Endothelial cell of umbilical vein (primary cell): ENCODE measurements around the gene DCAF7. TPM values are rescaled to one million over a fixed set of nuclear protein-coding genes. Genes with fewer than 3 reads are reported as not detected.
A peak's percentile ranks its signal among the peaks of the same experiment; 100 is the strongest.

Experiments used
- BruUV-seq: library from RNA; stranded (reverse); fragments of 400-500 nt; replicated peaks from 2 replicates; lab custom pipeline; 2021; lab: Mats Ljungman, UMichigan
- CTCF ChIA-PET: fragments of 300-600, 350-600 bp; sonication (Branson Sonifier 250); formaldehyde crosslinking; loops from one replicate; lab custom pipeline; 2021; ENCODE audit warnings: antibody characterized with exemption, inconsistent platforms; lab: Charles Lee
- POLR2A ChIA-PET: fragments of 300-600, 350-600 bp; sonication (Branson Sonifier 250); formaldehyde crosslinking; loops from one replicate; lab custom pipeline; 2021; ENCODE audit warnings: antibody characterized with exemption, inconsistent platforms; lab: Charles Lee
- DNase-seq: peaks from one replicate; pipeline ENCODE4 v3.0.0-alpha.2; 2011; ENCODE audit warnings: low read depth, low spot score
- FAIRE-seq: peaks from 2 replicates; lab custom pipeline; 2011; peaks lifted over from hg19 to GRCh38; lab: Jason Lieb, UNC
- H2AFZ ChIP-seq: 2 replicates; pipeline ENCODE4 v1.6.0; 2012; ENCODE audit warnings: low read depth, low read length, control low read depth, inconsistent platforms
- H3K27ac ChIP-seq: 2 replicates; pipeline ENCODE4 v1.5.1; 2011; ENCODE audit warnings: low read depth, mild to moderate bottlenecking, control low read depth, low read length, moderate library complexity; ENCODE audit not compliant: insufficient read depth
- H3K27me3 ChIP-seq, 2 experiments: 2 replicates each; pipeline versions ENCODE4 v1.6.0 to v1.6.1; 2011; ENCODE audit warnings: low read length in 2 of 2, mixed read lengths in 1 of 2; ENCODE audit not compliant: control insufficient read depth in 2 of 2, insufficient read depth in 2 of 2
- H3K36me3 ChIP-seq, 2 experiments: 2 replicates in 1 of 2; 3 replicates in 1 of 2; pipeline ENCODE4 v1.5.1; 2011; ENCODE audit warnings: low read length in 2 of 2, mild to moderate bottlenecking in 1 of 2, moderate library complexity in 1 of 2; ENCODE audit not compliant: control insufficient read depth in 2 of 2, insufficient read depth in 2 of 2; ENCODE audit errors: extremely low read depth in 1 of 2
- H3K4me1 ChIP-seq: 3 replicates; pipeline ENCODE4 v1.5.1; 2011; ENCODE audit warnings: mild to moderate bottlenecking, low read length; ENCODE audit not compliant: control insufficient read depth, insufficient read depth; ENCODE audit errors: extremely low read depth
- H3K4me2 ChIP-seq: 2 replicates; pipeline ENCODE4 v1.6.1; 2011; ENCODE audit warnings: low read length, control low read depth, mixed read lengths; ENCODE audit not compliant: insufficient read depth
- H3K4me3 ChIP-seq, 3 experiments: fragments of 200-600 bp in 1 of 3; sonication (generic), shearing (Covaris generic) in 1 of 3; replicated peaks in 1 of 3; 2 replicates each; pipeline ENCODE4 v1.5.1; 2011 to 2016; ENCODE audit warnings: control low read depth in 3 of 3, low read length in 3 of 3, mild to moderate bottlenecking in 2 of 3, inconsistent platforms in 1 of 3, low read depth in 1 of 3, moderate library complexity in 1 of 3; ENCODE audit not compliant: insufficient read depth in 1 of 3
- H3K79me2 ChIP-seq: 2 replicates; pipeline ENCODE4 v1.6.0; 2012; ENCODE audit warnings: low read length, inconsistent platforms; ENCODE audit not compliant: control insufficient read depth, insufficient read depth
- H3K9ac ChIP-seq: replicated peaks from 2 replicates; pipeline ENCODE3; 2011; ENCODE audit warnings: low read length, control low read depth; ENCODE audit not compliant: insufficient read depth; ENCODE audit errors: extremely low read depth
- H3K9me1 ChIP-seq: replicated peaks from 3 replicates; pipeline ENCODE4 v1.6.0; 2011; ENCODE audit warnings: mild to moderate bottlenecking, low read length; ENCODE audit not compliant: control insufficient read depth, insufficient read depth; ENCODE audit errors: extremely low read depth
- H3K9me3 ChIP-seq: replicated peaks from 2 replicates; pipeline ENCODE4 v1.5.1; 2012; ENCODE audit warnings: low read length, inconsistent platforms; ENCODE audit not compliant: control insufficient read depth, insufficient read depth
- H4K20me1 ChIP-seq: replicated peaks from 2 replicates; pipeline ENCODE3; 2011; ENCODE audit warnings: mild to moderate bottlenecking, low read length; ENCODE audit not compliant: control insufficient read depth, insufficient read depth; ENCODE audit errors: extremely low read depth
- CTCF ChIP-seq, 2 donors: IDR thresholded peaks; 1 replicate in 1 of 2; 2 replicates in 1 of 2; pipeline ENCODE4 v1.5.1; 2011; ENCODE audit warnings: low read length in 2 of 2, mild to moderate bottlenecking in 2 of 2, moderate library complexity in 2 of 2, control low read depth in 1 of 2, inconsistent platforms in 1 of 2, low read depth in 1 of 2; ENCODE audit not compliant: insufficient read depth in 1 of 2; ENCODE audit errors: extremely low read depth in 1 of 2
- EZH2 ChIP-seq: IDR thresholded peaks from 2 replicates; pipeline ENCODE4 v1.6.1; 2012; ENCODE audit warnings: borderline replicate concordance, low read depth, mild to moderate bottlenecking, moderate library complexity, low read length, inconsistent platforms; ENCODE audit not compliant: severe bottlenecking
- FOS ChIP-seq: IDR thresholded peaks from 2 replicates; pipeline ENCODE4 v1.6.1; 2011; ENCODE audit warnings: mild to moderate bottlenecking, low read length, moderate library complexity, borderline replicate concordance; ENCODE audit not compliant: insufficient read depth
- GATA2 ChIP-seq: IDR thresholded peaks from 2 replicates; pipeline ENCODE4 v1.7.0; 2011; ENCODE audit warnings: low read depth, mild to moderate bottlenecking, moderate library complexity, mixed read lengths, low read length; ENCODE audit not compliant: insufficient read length, insufficient read depth
- JUN ChIP-seq: IDR thresholded peaks from 2 replicates; pipeline ENCODE4 v1.6.1; 2011; ENCODE audit warnings: borderline replicate concordance, low read depth; ENCODE audit not compliant: insufficient read length, insufficient read depth
- MAX ChIP-seq: IDR thresholded peaks from 2 replicates; pipeline ENCODE4 v1.6.1; 2011; ENCODE audit not compliant: insufficient read depth, insufficient read length
- MYC ChIP-seq: IDR thresholded peaks from one replicate; pipeline ENCODE4 v1.6.1; 2011; ENCODE audit warnings: mild to moderate bottlenecking, low read depth, low read length
- POLR2A ChIP-seq: IDR thresholded peaks from 2 replicates; pipeline ENCODE4 v1.6.1; 2012; ENCODE audit warnings: low read depth, mild to moderate bottlenecking, control low read depth, low read length
- POLR2AphosphoS5 ChIP-seq: IDR thresholded peaks from 2 replicates; pipeline ENCODE4 v1.6.1; 2012; ENCODE audit warnings: low read depth, mild to moderate bottlenecking, control low read depth, low read length, moderate library complexity; ENCODE audit not compliant: insufficient read depth
- dilution Hi-C: fragments of 300-500 bp; cut with MboI; formaldehyde crosslinking; loops from one replicate; pipeline ENCODE4 v1.15.0; 2019; ENCODE audit warnings: low sequenced_read_pairs; ENCODE audit not compliant: extremely low pct_ligation_motif_present
- intact Hi-C: fragments of 100-400 bp; cut with micrococcal nuclease; formaldehyde crosslinking; loops from one replicate; pipeline ENCODE4 v1.10.0; 2022
- polyA plus RNA-seq, 4 experiments: library from polyadenylated mRNA; depleted of rRNA in 3 of 4; stranded (reverse) in 3 of 4; unstranded in 1 of 4; fragments of >200 nt; gene quantifications; 2 replicates each; pipeline versions ENCODE4 v1.2.1 to v1.2.3, GENCODE V29; 2011 to 2012; ENCODE audit warnings: missing spikeins in 1 of 4
- total RNA-seq: library from RNA; stranded (reverse); gene quantifications from 2 replicates; pipeline ENCODE4 v1.2.3, GENCODE V29; 2021

The DCAF7 gene
- total and polyA plus RNA-seq, 2 donors (not counting 3 experiments of a cell fraction or from before 2014, with no cell fraction given), result 82.8 to 100 TPM

DNA sequence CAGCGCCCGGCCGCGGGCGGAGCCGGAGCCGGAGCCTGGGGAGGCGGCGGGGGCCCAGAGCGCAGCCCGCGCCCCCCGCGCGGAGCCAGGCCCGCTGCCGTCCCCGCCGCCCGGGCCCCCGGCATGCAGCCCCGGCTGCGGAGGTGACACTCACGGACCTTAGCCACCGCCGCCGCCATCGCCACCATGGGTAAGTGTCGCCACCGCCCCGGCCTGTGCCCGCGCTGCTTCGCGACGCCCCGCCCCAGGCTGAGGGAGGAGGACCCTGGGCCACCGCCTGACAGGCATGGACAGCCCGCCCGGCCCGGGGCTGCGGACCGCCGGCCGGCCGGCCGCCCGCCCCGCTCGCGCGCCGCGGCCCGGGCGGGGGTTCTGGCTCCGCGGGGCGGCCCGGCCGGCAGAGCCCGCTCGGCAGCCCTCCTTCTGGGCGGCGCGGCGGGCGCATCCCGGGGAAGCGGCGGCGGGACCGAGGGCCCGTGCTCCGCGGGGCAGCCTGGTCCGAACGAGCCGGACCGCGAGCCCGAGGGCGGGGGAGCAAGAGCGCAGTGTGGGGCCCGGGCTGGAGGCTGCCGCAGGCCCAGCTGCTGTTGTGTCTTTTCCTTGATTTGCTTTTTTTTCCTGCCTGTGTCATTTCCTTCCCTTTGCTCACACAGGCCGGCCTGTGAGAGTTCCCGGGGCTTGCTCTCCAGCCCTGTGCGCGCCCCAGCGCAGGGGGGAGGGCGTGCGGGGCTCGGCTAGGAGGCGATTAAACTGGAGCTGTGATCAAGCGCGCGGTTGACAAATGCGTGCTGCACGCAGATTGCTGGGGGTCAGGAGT lies 72.5 kb downstream of the DCAF7 start:
- no TSS peak for BruUV-seq
- Histone ChIP-seq H3K4me1 (peaks cover 29% of the 10 kb centered on the region), H3K27me3 (no peaks in the 10 kb centered on the region), H3K9me3 (no peaks in the 10 kb centered on the region), H4K20me1 (peaks cover 18% of the 10 kb centered on the region), H3K79me2 (peaks cover 47% of the 10 kb centered on the region), H3K9me1 (no peaks in the 10 kb centered on the region), H3K4me3 (peak overlapping the region; percentile 78 to 97 (median 80)), H3K27ac (peak overlapping the region; percentile 42), H2AFZ (no peak overlapping the region), H3K36me3 (no peaks in the 10 kb centered on the region), H3K9ac (peak overlapping the region; percentile 84), H3K4me2 (peak overlapping the region; percentile 100)
- intact Hi-C loops, result loop anchor here (1.0 to 5.0 kb wide), 6 partner anchors 12 to 152 kb away; partner anchors contain the start of genes DCAF7, DDX42 and STRADA
- dilution Hi-C loops, result no loop called here
- CTCF ChIA-PET, result interaction anchor here (0.8 to 5.0 kb wide), 10 partner anchors 7 to 217 kb away, joined by 3 to 32 read pairs (median 4); no protein-coding TSS in a partner anchor
- TF ChIP-seq CTCF (IDR thresholded peaks at IDR 0.05; ENCODE audit: extremely low read depth in 1 of 2, insufficient read depth in 1 of 2, low read depth in 1 of 2, low read length in 2 of 2) (no peak), POLR2A (peak; percentile 68), FOS (peak; percentile 66), EZH2 (no peak), MYC (no peak), JUN (peak; percentile 31), GATA2 (no peak), POLR2AphosphoS5 (peak; percentile 92), MAX (no peak)
- DNase-seq (peak; percentile 92), FAIRE-seq (peak; percentile 78)
- POLR2A ChIA-PET, result interaction anchor here (0.7 to 1.2 kb wide), 8 partner anchors 11 to 176 kb away, joined by 3 to 10 read pairs (median 4); partner anchors contain the start of genes CCDC47 and DDX42
